Endothelial cell of umbilical vein (primary cell): ENCODE measurements around the gene MCM6. TPM values are rescaled to one million over a fixed set of nuclear protein-coding genes. Genes with fewer than 3 reads are reported as not detected.

ENCODE experiments used
- BruUV-seq: library from RNA; stranded (reverse); fragments of 400-500 nt; replicated peaks from 2 replicates; lab custom pipeline; 2021; lab: Mats Ljungman, UMichigan
- CTCF ChIA-PET: fragments of 300-600, 350-600 bp; sonication (Branson Sonifier 250); formaldehyde crosslinking; loops from one replicate; lab custom pipeline; 2021; ENCODE audit warnings: antibody characterized with exemption, inconsistent platforms; lab: Charles Lee
- POLR2A ChIA-PET: fragments of 300-600, 350-600 bp; sonication (Branson Sonifier 250); formaldehyde crosslinking; loops from one replicate; lab custom pipeline; 2021; ENCODE audit warnings: antibody characterized with exemption, inconsistent platforms; lab: Charles Lee
- DNase-seq: peaks from one replicate; pipeline ENCODE4 v3.0.0-alpha.2; 2011; ENCODE audit warnings: low read depth, low spot score
- FAIRE-seq: peaks from 2 replicates; lab custom pipeline; 2011; peaks lifted over from hg19 to GRCh38; lab: Jason Lieb, UNC
- H2AFZ ChIP-seq: 2 replicates; pipeline ENCODE4 v1.6.0; 2012; ENCODE audit warnings: low read depth, low read length, control low read depth, inconsistent platforms
- H3K27ac ChIP-seq: 2 replicates; pipeline ENCODE4 v1.5.1; 2011; ENCODE audit warnings: low read depth, mild to moderate bottlenecking, control low read depth, low read length, moderate library complexity; ENCODE audit not compliant: insufficient read depth
- H3K27me3 ChIP-seq, 2 experiments: 2 replicates each; pipeline versions ENCODE4 v1.6.0 to v1.6.1; 2011; ENCODE audit warnings: low read length in 2 of 2, mixed read lengths in 1 of 2; ENCODE audit not compliant: control insufficient read depth in 2 of 2, insufficient read depth in 2 of 2
- H3K36me3 ChIP-seq, 2 experiments: 2 replicates in 1 of 2; 3 replicates in 1 of 2; pipeline ENCODE4 v1.5.1; 2011; ENCODE audit warnings: low read length in 2 of 2, mild to moderate bottlenecking in 1 of 2, moderate library complexity in 1 of 2; ENCODE audit not compliant: control insufficient read depth in 2 of 2, insufficient read depth in 2 of 2; ENCODE audit errors: extremely low read depth in 1 of 2
- H3K4me1 ChIP-seq: 3 replicates; pipeline ENCODE4 v1.5.1; 2011; ENCODE audit warnings: mild to moderate bottlenecking, low read length; ENCODE audit not compliant: control insufficient read depth, insufficient read depth; ENCODE audit errors: extremely low read depth
- H3K4me2 ChIP-seq: 2 replicates; pipeline ENCODE4 v1.6.1; 2011; ENCODE audit warnings: low read length, control low read depth, mixed read lengths; ENCODE audit not compliant: insufficient read depth
- H3K4me3 ChIP-seq, 3 experiments: fragments of 200-600 bp in 1 of 3; sonication (generic), shearing (Covaris generic) in 1 of 3; replicated peaks in 1 of 3; 2 replicates each; pipeline ENCODE4 v1.5.1; 2011 to 2016; ENCODE audit warnings: control low read depth in 3 of 3, low read length in 3 of 3, mild to moderate bottlenecking in 2 of 3, inconsistent platforms in 1 of 3, low read depth in 1 of 3, moderate library complexity in 1 of 3; ENCODE audit not compliant: insufficient read depth in 1 of 3
- H3K79me2 ChIP-seq: 2 replicates; pipeline ENCODE4 v1.6.0; 2012; ENCODE audit warnings: low read length, inconsistent platforms; ENCODE audit not compliant: control insufficient read depth, insufficient read depth
- H3K9ac ChIP-seq: replicated peaks from 2 replicates; pipeline ENCODE3; 2011; ENCODE audit warnings: low read length, control low read depth; ENCODE audit not compliant: insufficient read depth; ENCODE audit errors: extremely low read depth
- H3K9me1 ChIP-seq: replicated peaks from 3 replicates; pipeline ENCODE4 v1.6.0; 2011; ENCODE audit warnings: mild to moderate bottlenecking, low read length; ENCODE audit not compliant: control insufficient read depth, insufficient read depth; ENCODE audit errors: extremely low read depth
- H3K9me3 ChIP-seq: replicated peaks from 2 replicates; pipeline ENCODE4 v1.5.1; 2012; ENCODE audit warnings: low read length, inconsistent platforms; ENCODE audit not compliant: control insufficient read depth, insufficient read depth
- H4K20me1 ChIP-seq: replicated peaks from 2 replicates; pipeline ENCODE3; 2011; ENCODE audit warnings: mild to moderate bottlenecking, low read length; ENCODE audit not compliant: control insufficient read depth, insufficient read depth; ENCODE audit errors: extremely low read depth
- EZH2 ChIP-seq: IDR thresholded peaks from 2 replicates; pipeline ENCODE4 v1.6.1; 2012; ENCODE audit warnings: borderline replicate concordance, low read depth, mild to moderate bottlenecking, moderate library complexity, low read length, inconsistent platforms; ENCODE audit not compliant: severe bottlenecking
- FOS ChIP-seq: IDR thresholded peaks from 2 replicates; pipeline ENCODE4 v1.6.1; 2011; ENCODE audit warnings: mild to moderate bottlenecking, low read length, moderate library complexity, borderline replicate concordance; ENCODE audit not compliant: insufficient read depth
- GATA2 ChIP-seq: IDR thresholded peaks from 2 replicates; pipeline ENCODE4 v1.7.0; 2011; ENCODE audit warnings: low read depth, mild to moderate bottlenecking, moderate library complexity, mixed read lengths, low read length; ENCODE audit not compliant: insufficient read length, insufficient read depth
- JUN ChIP-seq: IDR thresholded peaks from 2 replicates; pipeline ENCODE4 v1.6.1; 2011; ENCODE audit warnings: borderline replicate concordance, low read depth; ENCODE audit not compliant: insufficient read length, insufficient read depth
- MYC ChIP-seq: IDR thresholded peaks from one replicate; pipeline ENCODE4 v1.6.1; 2011; ENCODE audit warnings: mild to moderate bottlenecking, low read depth, low read length
- POLR2A ChIP-seq: IDR thresholded peaks from 2 replicates; pipeline ENCODE4 v1.6.1; 2012; ENCODE audit warnings: low read depth, mild to moderate bottlenecking, control low read depth, low read length
- POLR2AphosphoS5 ChIP-seq: IDR thresholded peaks from 2 replicates; pipeline ENCODE4 v1.6.1; 2012; ENCODE audit warnings: low read depth, mild to moderate bottlenecking, control low read depth, low read length, moderate library complexity; ENCODE audit not compliant: insufficient read depth
- dilution Hi-C: fragments of 300-500 bp; cut with MboI; formaldehyde crosslinking; loops from one replicate; pipeline ENCODE4 v1.15.0; 2019; ENCODE audit warnings: low sequenced_read_pairs; ENCODE audit not compliant: extremely low pct_ligation_motif_present
- intact Hi-C: fragments of 100-400 bp; cut with micrococcal nuclease; formaldehyde crosslinking; loops from one replicate; pipeline ENCODE4 v1.10.0; 2022
- polyA plus RNA-seq, 4 experiments: library from polyadenylated mRNA; depleted of rRNA in 3 of 4; stranded (reverse) in 3 of 4; unstranded in 1 of 4; fragments of >200 nt; gene quantifications; 2 replicates each; pipeline versions ENCODE4 v1.2.1 to v1.2.3, GENCODE V29; 2011 to 2012; ENCODE audit warnings: missing spikeins in 1 of 4
- total RNA-seq: library from RNA; stranded (reverse); gene quantifications from 2 replicates; pipeline ENCODE4 v1.2.3, GENCODE V29; 2021
- TF ChIP-seq, protein P1 (sequence below): IDR thresholded peaks from 2 replicates; pipeline ENCODE4 v1.6.1; 2011; ENCODE audit not compliant: insufficient read depth, insufficient read length
- TF ChIP-seq, protein P2 (sequence below), 2 donors: IDR thresholded peaks; 1 replicate in 1 of 2; 2 replicates in 1 of 2; pipeline ENCODE4 v1.5.1; 2011; ENCODE audit warnings: low read length in 2 of 2, mild to moderate bottlenecking in 2 of 2, moderate library complexity in 2 of 2, control low read depth in 1 of 2, inconsistent platforms in 1 of 2, low read depth in 1 of 2; ENCODE audit not compliant: insufficient read depth in 1 of 2; ENCODE audit errors: extremely low read depth in 1 of 2

Gene MCM6
- total and polyA plus RNA-seq, 2 donors (not counting 3 experiments of a cell fraction or from before 2014, with no cell fraction given): 20.6 to 52.6 TPM

DNA sequence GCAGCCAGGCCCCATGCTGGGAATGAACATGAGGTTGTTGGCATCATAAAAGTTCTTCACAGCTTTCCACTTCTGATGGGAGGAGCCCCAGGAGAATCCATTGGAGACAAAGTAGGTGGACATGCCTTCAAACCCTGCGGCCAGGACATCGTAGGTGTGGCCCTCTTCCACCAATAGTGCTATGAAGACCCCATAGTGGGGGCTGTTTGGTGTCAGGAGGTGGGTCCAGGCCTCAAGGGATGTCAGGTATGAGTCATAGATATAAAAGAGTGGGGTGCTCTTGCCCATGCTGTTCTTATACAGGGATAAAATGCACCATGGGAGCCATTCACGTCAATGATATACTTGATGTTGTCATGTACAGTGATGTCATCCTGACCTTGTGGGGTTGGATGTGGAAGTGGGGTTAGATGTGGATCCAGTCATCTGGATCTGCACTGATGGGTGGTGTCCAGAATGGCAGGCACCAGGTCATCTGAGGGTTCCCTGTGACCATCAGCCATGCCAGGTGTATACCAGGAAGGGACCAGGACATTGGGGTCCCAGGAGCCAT lies 22.1 kb upstream of the MCM6 start:
- Histone ChIP-seq H3K36me3 (no peaks in the 10 kb centered on the region), H3K4me3 (no peak overlapping the region), H3K27me3 (no peaks in the 10 kb centered on the region), H3K9ac (no peak overlapping the region), H3K4me2 (no peak overlapping the region), H4K20me1 (no peaks in the 10 kb centered on the region), H3K9me3 (no peaks in the 10 kb centered on the region), H3K79me2 (no peaks in the 10 kb centered on the region), H3K27ac (no peak overlapping the region), H2AFZ (no peak overlapping the region), H3K4me1 (no peaks in the 10 kb centered on the region), H3K9me1 (no peaks in the 10 kb centered on the region)
- TF ChIP-seq JUN: no peak
- TF ChIP-seq POLR2AphosphoS5: no peak
- no peak for TF ChIP-seq FOS
- no peak for TF ChIP-seq EZH2
- TF ChIP-seq, protein P1, sequence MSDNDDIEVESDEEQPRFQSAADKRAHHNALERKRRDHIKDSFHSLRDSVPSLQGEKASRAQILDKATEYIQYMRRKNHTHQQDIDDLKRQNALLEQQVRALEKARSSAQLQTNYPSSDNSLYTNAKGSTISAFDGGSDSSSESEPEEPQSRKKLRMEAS: no peak
- TF ChIP-seq, protein P2, sequence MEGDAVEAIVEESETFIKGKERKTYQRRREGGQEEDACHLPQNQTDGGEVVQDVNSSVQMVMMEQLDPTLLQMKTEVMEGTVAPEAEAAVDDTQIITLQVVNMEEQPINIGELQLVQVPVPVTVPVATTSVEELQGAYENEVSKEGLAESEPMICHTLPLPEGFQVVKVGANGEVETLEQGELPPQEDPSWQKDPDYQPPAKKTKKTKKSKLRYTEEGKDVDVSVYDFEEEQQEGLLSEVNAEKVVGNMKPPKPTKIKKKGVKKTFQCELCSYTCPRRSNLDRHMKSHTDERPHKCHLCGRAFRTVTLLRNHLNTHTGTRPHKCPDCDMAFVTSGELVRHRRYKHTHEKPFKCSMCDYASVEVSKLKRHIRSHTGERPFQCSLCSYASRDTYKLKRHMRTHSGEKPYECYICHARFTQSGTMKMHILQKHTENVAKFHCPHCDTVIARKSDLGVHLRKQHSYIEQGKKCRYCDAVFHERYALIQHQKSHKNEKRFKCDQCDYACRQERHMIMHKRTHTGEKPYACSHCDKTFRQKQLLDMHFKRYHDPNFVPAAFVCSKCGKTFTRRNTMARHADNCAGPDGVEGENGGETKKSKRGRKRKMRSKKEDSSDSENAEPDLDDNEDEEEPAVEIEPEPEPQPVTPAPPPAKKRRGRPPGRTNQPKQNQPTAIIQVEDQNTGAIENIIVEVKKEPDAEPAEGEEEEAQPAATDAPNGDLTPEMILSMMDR (IDR thresholded peaks at IDR 0.05; ENCODE audit: extremely low read depth in 1 of 2, insufficient read depth in 1 of 2, low read depth in 1 of 2, low read length in 2 of 2): no peak
- TF ChIP-seq POLR2A: no peak
- TF ChIP-seq GATA2: no peak
- no peak for TF ChIP-seq MYC
- DNase-seq (no peak), FAIRE-seq (no peak)
- intact Hi-C loops: no loop called here
- dilution Hi-C loops: no loop called here
- BruUV-seq: no TSS peak
- ChIA-PET POLR2A (no interaction called here), CTCF (interaction anchor here (1.4 kb wide), 1 partner anchor 16 kb away, joined by 3 read pairs; no protein-coding TSS in a partner anchor)
